Endothelial cell of umbilical vein (primary cell): Measurements from ENCODE around the gene KCNK2. TPM values are rescaled to one million over a fixed set of nuclear protein-coding genes. Genes with fewer than 3 reads are reported as not detected.

ENCODE experiments used
- BruUV-seq: library from RNA; stranded (reverse); fragments of 400-500 nt; replicated peaks from 2 replicates; lab custom pipeline; 2021; lab: Mats Ljungman, UMichigan
- CTCF ChIA-PET: fragments of 300-600, 350-600 bp; sonication (Branson Sonifier 250); formaldehyde crosslinking; loops from one replicate; lab custom pipeline; 2021; ENCODE audit warnings: antibody characterized with exemption, inconsistent platforms; lab: Charles Lee
- POLR2A ChIA-PET: fragments of 300-600, 350-600 bp; sonication (Branson Sonifier 250); formaldehyde crosslinking; loops from one replicate; lab custom pipeline; 2021; ENCODE audit warnings: antibody characterized with exemption, inconsistent platforms; lab: Charles Lee
- DNase-seq: peaks from one replicate; pipeline ENCODE4 v3.0.0-alpha.2; 2011; ENCODE audit warnings: low read depth, low spot score
- FAIRE-seq: peaks from 2 replicates; lab custom pipeline; 2011; peaks lifted over from hg19 to GRCh38; lab: Jason Lieb, UNC
- H2AFZ ChIP-seq: 2 replicates; pipeline ENCODE4 v1.6.0; 2012; ENCODE audit warnings: low read depth, low read length, control low read depth, inconsistent platforms
- H3K27ac ChIP-seq: 2 replicates; pipeline ENCODE4 v1.5.1; 2011; ENCODE audit warnings: low read depth, mild to moderate bottlenecking, control low read depth, low read length, moderate library complexity; ENCODE audit not compliant: insufficient read depth
- H3K27me3 ChIP-seq, 2 experiments: 2 replicates each; pipeline versions ENCODE4 v1.6.0 to v1.6.1; 2011; ENCODE audit warnings: low read length in 2 of 2, mixed read lengths in 1 of 2; ENCODE audit not compliant: control insufficient read depth in 2 of 2, insufficient read depth in 2 of 2
- H3K36me3 ChIP-seq, 2 experiments: 2 replicates in 1 of 2; 3 replicates in 1 of 2; pipeline ENCODE4 v1.5.1; 2011; ENCODE audit warnings: low read length in 2 of 2, mild to moderate bottlenecking in 1 of 2, moderate library complexity in 1 of 2; ENCODE audit not compliant: control insufficient read depth in 2 of 2, insufficient read depth in 2 of 2; ENCODE audit errors: extremely low read depth in 1 of 2
- H3K4me1 ChIP-seq: 3 replicates; pipeline ENCODE4 v1.5.1; 2011; ENCODE audit warnings: mild to moderate bottlenecking, low read length; ENCODE audit not compliant: control insufficient read depth, insufficient read depth; ENCODE audit errors: extremely low read depth
- H3K4me2 ChIP-seq: 2 replicates; pipeline ENCODE4 v1.6.1; 2011; ENCODE audit warnings: low read length, control low read depth, mixed read lengths; ENCODE audit not compliant: insufficient read depth
- H3K4me3 ChIP-seq, 3 experiments: fragments of 200-600 bp in 1 of 3; sonication (generic), shearing (Covaris generic) in 1 of 3; replicated peaks in 1 of 3; 2 replicates each; pipeline ENCODE4 v1.5.1; 2011 to 2016; ENCODE audit warnings: control low read depth in 3 of 3, low read length in 3 of 3, mild to moderate bottlenecking in 2 of 3, inconsistent platforms in 1 of 3, low read depth in 1 of 3, moderate library complexity in 1 of 3; ENCODE audit not compliant: insufficient read depth in 1 of 3
- H3K79me2 ChIP-seq: 2 replicates; pipeline ENCODE4 v1.6.0; 2012; ENCODE audit warnings: low read length, inconsistent platforms; ENCODE audit not compliant: control insufficient read depth, insufficient read depth
- H3K9ac ChIP-seq: replicated peaks from 2 replicates; pipeline ENCODE3; 2011; ENCODE audit warnings: low read length, control low read depth; ENCODE audit not compliant: insufficient read depth; ENCODE audit errors: extremely low read depth
- H3K9me1 ChIP-seq: replicated peaks from 3 replicates; pipeline ENCODE4 v1.6.0; 2011; ENCODE audit warnings: mild to moderate bottlenecking, low read length; ENCODE audit not compliant: control insufficient read depth, insufficient read depth; ENCODE audit errors: extremely low read depth
- H3K9me3 ChIP-seq: replicated peaks from 2 replicates; pipeline ENCODE4 v1.5.1; 2012; ENCODE audit warnings: low read length, inconsistent platforms; ENCODE audit not compliant: control insufficient read depth, insufficient read depth
- H4K20me1 ChIP-seq: replicated peaks from 2 replicates; pipeline ENCODE3; 2011; ENCODE audit warnings: mild to moderate bottlenecking, low read length; ENCODE audit not compliant: control insufficient read depth, insufficient read depth; ENCODE audit errors: extremely low read depth
- EZH2 ChIP-seq: IDR thresholded peaks from 2 replicates; pipeline ENCODE4 v1.6.1; 2012; ENCODE audit warnings: borderline replicate concordance, low read depth, mild to moderate bottlenecking, moderate library complexity, low read length, inconsistent platforms; ENCODE audit not compliant: severe bottlenecking
- FOS ChIP-seq: IDR thresholded peaks from 2 replicates; pipeline ENCODE4 v1.6.1; 2011; ENCODE audit warnings: mild to moderate bottlenecking, low read length, moderate library complexity, borderline replicate concordance; ENCODE audit not compliant: insufficient read depth
- GATA2 ChIP-seq: IDR thresholded peaks from 2 replicates; pipeline ENCODE4 v1.7.0; 2011; ENCODE audit warnings: low read depth, mild to moderate bottlenecking, moderate library complexity, mixed read lengths, low read length; ENCODE audit not compliant: insufficient read length, insufficient read depth
- JUN ChIP-seq: IDR thresholded peaks from 2 replicates; pipeline ENCODE4 v1.6.1; 2011; ENCODE audit warnings: borderline replicate concordance, low read depth; ENCODE audit not compliant: insufficient read length, insufficient read depth
- MYC ChIP-seq: IDR thresholded peaks from one replicate; pipeline ENCODE4 v1.6.1; 2011; ENCODE audit warnings: mild to moderate bottlenecking, low read depth, low read length
- POLR2A ChIP-seq: IDR thresholded peaks from 2 replicates; pipeline ENCODE4 v1.6.1; 2012; ENCODE audit warnings: low read depth, mild to moderate bottlenecking, control low read depth, low read length
- POLR2AphosphoS5 ChIP-seq: IDR thresholded peaks from 2 replicates; pipeline ENCODE4 v1.6.1; 2012; ENCODE audit warnings: low read depth, mild to moderate bottlenecking, control low read depth, low read length, moderate library complexity; ENCODE audit not compliant: insufficient read depth
- dilution Hi-C: fragments of 300-500 bp; cut with MboI; formaldehyde crosslinking; loops from one replicate; pipeline ENCODE4 v1.15.0; 2019; ENCODE audit warnings: low sequenced_read_pairs; ENCODE audit not compliant: extremely low pct_ligation_motif_present
- intact Hi-C: fragments of 100-400 bp; cut with micrococcal nuclease; formaldehyde crosslinking; loops from one replicate; pipeline ENCODE4 v1.10.0; 2022
- polyA plus RNA-seq, 4 experiments: library from polyadenylated mRNA; depleted of rRNA in 3 of 4; stranded (reverse) in 3 of 4; unstranded in 1 of 4; fragments of >200 nt; gene quantifications; 2 replicates each; pipeline versions ENCODE4 v1.2.1 to v1.2.3, GENCODE V29; 2011 to 2012; ENCODE audit warnings: missing spikeins in 1 of 4
- total RNA-seq: library from RNA; stranded (reverse); gene quantifications from 2 replicates; pipeline ENCODE4 v1.2.3, GENCODE V29; 2021
- TF ChIP-seq, protein P1 (sequence below): IDR thresholded peaks from 2 replicates; pipeline ENCODE4 v1.6.1; 2011; ENCODE audit not compliant: insufficient read depth, insufficient read length
- TF ChIP-seq, protein P2 (sequence below), 2 donors: IDR thresholded peaks; 1 replicate in 1 of 2; 2 replicates in 1 of 2; pipeline ENCODE4 v1.5.1; 2011; ENCODE audit warnings: low read length in 2 of 2, mild to moderate bottlenecking in 2 of 2, moderate library complexity in 2 of 2, control low read depth in 1 of 2, inconsistent platforms in 1 of 2, low read depth in 1 of 2; ENCODE audit not compliant: insufficient read depth in 1 of 2; ENCODE audit errors: extremely low read depth in 1 of 2

Gene KCNK2
- total and polyA plus RNA-seq, 2 donors (not counting 3 experiments of a cell fraction or from before 2014, with no cell fraction given), result 0.08 to 0.46 TPM

GRCh38 chr1:215220346-215220745, 137.8 kb downstream of the KCNK2 start:
- no TSS peak for BruUV-seq
- CTCF ChIA-PET, result no interaction called here
- Histone ChIP-seq H3K4me1 (no peaks in the 10 kb centered on the region), H4K20me1 (no peaks in the 10 kb centered on the region), H3K9ac (no peak overlapping the region), H3K4me3 (no peak overlapping the region), H3K9me1 (no peaks in the 10 kb centered on the region), H3K27ac (no peak overlapping the region), H3K9me3 (no peaks in the 10 kb centered on the region), H3K36me3 (no peaks in the 10 kb centered on the region), H2AFZ (no peak overlapping the region), H3K27me3 (no peaks in the 10 kb centered on the region), H3K4me2 (no peak overlapping the region), H3K79me2 (no peaks in the 10 kb centered on the region)
- intact Hi-C loops, result no loop called here
- TF ChIP-seq EZH2, result no peak
- no peak for TF ChIP-seq POLR2AphosphoS5
- TF ChIP-seq, protein P1, sequence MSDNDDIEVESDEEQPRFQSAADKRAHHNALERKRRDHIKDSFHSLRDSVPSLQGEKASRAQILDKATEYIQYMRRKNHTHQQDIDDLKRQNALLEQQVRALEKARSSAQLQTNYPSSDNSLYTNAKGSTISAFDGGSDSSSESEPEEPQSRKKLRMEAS, result no peak
- no peak for TF ChIP-seq FOS
- TF ChIP-seq JUN, result no peak
- no peak for TF ChIP-seq GATA2
- TF ChIP-seq, protein P2, sequence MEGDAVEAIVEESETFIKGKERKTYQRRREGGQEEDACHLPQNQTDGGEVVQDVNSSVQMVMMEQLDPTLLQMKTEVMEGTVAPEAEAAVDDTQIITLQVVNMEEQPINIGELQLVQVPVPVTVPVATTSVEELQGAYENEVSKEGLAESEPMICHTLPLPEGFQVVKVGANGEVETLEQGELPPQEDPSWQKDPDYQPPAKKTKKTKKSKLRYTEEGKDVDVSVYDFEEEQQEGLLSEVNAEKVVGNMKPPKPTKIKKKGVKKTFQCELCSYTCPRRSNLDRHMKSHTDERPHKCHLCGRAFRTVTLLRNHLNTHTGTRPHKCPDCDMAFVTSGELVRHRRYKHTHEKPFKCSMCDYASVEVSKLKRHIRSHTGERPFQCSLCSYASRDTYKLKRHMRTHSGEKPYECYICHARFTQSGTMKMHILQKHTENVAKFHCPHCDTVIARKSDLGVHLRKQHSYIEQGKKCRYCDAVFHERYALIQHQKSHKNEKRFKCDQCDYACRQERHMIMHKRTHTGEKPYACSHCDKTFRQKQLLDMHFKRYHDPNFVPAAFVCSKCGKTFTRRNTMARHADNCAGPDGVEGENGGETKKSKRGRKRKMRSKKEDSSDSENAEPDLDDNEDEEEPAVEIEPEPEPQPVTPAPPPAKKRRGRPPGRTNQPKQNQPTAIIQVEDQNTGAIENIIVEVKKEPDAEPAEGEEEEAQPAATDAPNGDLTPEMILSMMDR (IDR thresholded peaks at IDR 0.05; ENCODE audit: extremely low read depth in 1 of 2, insufficient read depth in 1 of 2, low read depth in 1 of 2, low read length in 2 of 2), result no peak
- no peak for TF ChIP-seq MYC
- TF ChIP-seq POLR2A, result no peak
- dilution Hi-C loops, result no loop called here
- POLR2A ChIA-PET, result no interaction called here
- no peak for DNase-seq
- FAIRE-seq, result no peak
